Loucy (cell line): ENCODE measurements around the gene TASOR2.

Experiments used
- H2AFZ ChIP-seq: fragments of 200-600 bp; sonication (generic); 2 replicates; pipeline ENCODE4 v1.6.0; 2016; ENCODE audit warnings: antibody characterized with exemption, mild to moderate bottlenecking, low read length, moderate library complexity
- H3F3A ChIP-seq: fragments of 200-600 bp; 2 replicates; pipeline ENCODE4 v1.6.0; 2016; ENCODE audit warnings: antibody characterized with exemption, low read depth, mild to moderate bottlenecking
- H3K27me3 ChIP-seq: fragments of 200-600 bp; sonication (generic); 2 replicates; pipeline ENCODE4 v1.6.1; 2014; ENCODE audit warnings: low read length, mild to moderate bottlenecking; ENCODE audit not compliant: insufficient read depth, poor library complexity, severe bottlenecking
- H3K36me3 ChIP-seq: fragments of 200-600 bp; sonication (generic); 2 replicates; pipeline ENCODE4 v1.6.1; 2016; ENCODE audit warnings: low read length; ENCODE audit not compliant: insufficient read depth
- H3K4me1 ChIP-seq: fragments of 200-600 bp; sonication (generic); 2 replicates; pipeline ENCODE4 v1.5.1; 2014; ENCODE audit warnings: low read length, mild to moderate bottlenecking; ENCODE audit not compliant: insufficient read depth, poor library complexity, severe bottlenecking
- H3K4me2 ChIP-seq: fragments of 200-600 bp; sonication (generic); 2 replicates; pipeline ENCODE4 v1.6.0; 2014; ENCODE audit warnings: antibody characterized with exemption, low read length, low read depth, mild to moderate bottlenecking; ENCODE audit not compliant: poor library complexity, severe bottlenecking
- H3K4me3 ChIP-seq: fragments of 200-600 bp; sonication (generic); 2 replicates; pipeline ENCODE4 v1.5.1; 2014; ENCODE audit warnings: low read length, mild to moderate bottlenecking, mixed read lengths; ENCODE audit not compliant: poor library complexity, severe bottlenecking
- H3K79me2 ChIP-seq: fragments of 200-600 bp; sonication (generic); 2 replicates; pipeline ENCODE4 v1.6.1; 2014; ENCODE audit warnings: low read length; ENCODE audit not compliant: insufficient read depth
- H3K9ac ChIP-seq: fragments of 200-600 bp; sonication (generic); 2 replicates; pipeline ENCODE4 v1.6.0; 2014; ENCODE audit warnings: mild to moderate bottlenecking, low read depth, low read length, moderate library complexity; ENCODE audit not compliant: poor library complexity, severe bottlenecking
- H3K9me2 ChIP-seq: fragments of 200-600 bp; sonication (generic); replicated peaks from 2 replicates; pipeline ENCODE4 v1.6.1; 2016; ENCODE audit warnings: low read depth, low read length, mixed read lengths
- H3K9me3 ChIP-seq: fragments of 200-600 bp; sonication (generic); 2 replicates; pipeline ENCODE4 v1.6.1; 2014; ENCODE audit warnings: mild to moderate bottlenecking, antibody characterized with exemption, low read length, low read depth; ENCODE audit not compliant: insufficient read depth
- H4K20me1 ChIP-seq: fragments of 200-600 bp; sonication (generic); 2 replicates; pipeline ENCODE4 v1.6.0; 2014; ENCODE audit warnings: antibody characterized with exemption, low read length, mild to moderate bottlenecking; ENCODE audit not compliant: insufficient read depth, poor library complexity, severe bottlenecking
- EZH2phosphoT487 ChIP-seq: fragments of 200-600 bp; IDR thresholded peaks from 2 replicates; pipeline ENCODE4 v1.6.1; 2018; ENCODE audit warnings: antibody characterized with exemption, mild to moderate bottlenecking, moderate library complexity, borderline replicate concordance
- TF ChIP-seq, protein P1 (sequence below): fragments of 200-600 bp; sonication (generic); conservative IDR thresholded peaks from 2 replicates; pipeline ENCODE4 v1.5.1; 2014; ENCODE audit warnings: mild to moderate bottlenecking, antibody characterized with exemption, low read length

TASOR2 gene

DNA sequence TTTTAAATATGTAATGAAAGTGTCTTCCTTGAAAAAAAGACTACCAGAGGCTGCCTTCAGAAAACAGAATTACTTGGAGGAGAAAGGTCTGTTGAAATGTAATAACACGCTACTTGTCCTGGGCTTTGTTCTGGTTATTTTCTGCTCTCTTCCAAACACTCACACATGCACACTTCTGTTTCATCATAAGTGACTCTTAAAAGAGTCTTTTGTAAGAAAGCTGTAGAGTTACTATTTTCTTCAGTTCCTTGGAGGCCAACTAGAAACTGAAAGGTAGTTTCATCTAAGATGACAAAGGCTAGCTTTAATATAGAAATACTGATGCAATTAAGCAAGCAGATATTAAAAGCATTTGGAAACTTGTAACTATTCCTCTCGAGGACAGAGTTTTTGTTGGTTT is 39.1 kb downstream of the TASOR2 start:
- TF ChIP-seq, protein P1, sequence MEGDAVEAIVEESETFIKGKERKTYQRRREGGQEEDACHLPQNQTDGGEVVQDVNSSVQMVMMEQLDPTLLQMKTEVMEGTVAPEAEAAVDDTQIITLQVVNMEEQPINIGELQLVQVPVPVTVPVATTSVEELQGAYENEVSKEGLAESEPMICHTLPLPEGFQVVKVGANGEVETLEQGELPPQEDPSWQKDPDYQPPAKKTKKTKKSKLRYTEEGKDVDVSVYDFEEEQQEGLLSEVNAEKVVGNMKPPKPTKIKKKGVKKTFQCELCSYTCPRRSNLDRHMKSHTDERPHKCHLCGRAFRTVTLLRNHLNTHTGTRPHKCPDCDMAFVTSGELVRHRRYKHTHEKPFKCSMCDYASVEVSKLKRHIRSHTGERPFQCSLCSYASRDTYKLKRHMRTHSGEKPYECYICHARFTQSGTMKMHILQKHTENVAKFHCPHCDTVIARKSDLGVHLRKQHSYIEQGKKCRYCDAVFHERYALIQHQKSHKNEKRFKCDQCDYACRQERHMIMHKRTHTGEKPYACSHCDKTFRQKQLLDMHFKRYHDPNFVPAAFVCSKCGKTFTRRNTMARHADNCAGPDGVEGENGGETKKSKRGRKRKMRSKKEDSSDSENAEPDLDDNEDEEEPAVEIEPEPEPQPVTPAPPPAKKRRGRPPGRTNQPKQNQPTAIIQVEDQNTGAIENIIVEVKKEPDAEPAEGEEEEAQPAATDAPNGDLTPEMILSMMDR: no peak
- TF ChIP-seq EZH2phosphoT487: no peak
- H3K9me2 ChIP-seq: no peaks in the 10 kb centered on the region
- H2AFZ ChIP-seq: no peak overlapping the region
- no peaks in the 10 kb centered on the region for H4K20me1 ChIP-seq
- no peaks in the 10 kb centered on the region for H3K9me3 ChIP-seq
- no peak overlapping the region for H3K4me3 ChIP-seq
- H3K79me2 ChIP-seq: peaks cover 17% of the 10 kb centered on the region; the same call in 1 of the 2 replicates
- H3K9ac ChIP-seq: no peak overlapping the region
- peaks cover 65% of the 10 kb centered on the region for H3K36me3 ChIP-seq
- H3K4me1 ChIP-seq: no peaks in the 10 kb centered on the region
- H3F3A ChIP-seq: no peaks in the 10 kb centered on the region
- no peak overlapping the region for H3K4me2 ChIP-seq
- H3K27me3 ChIP-seq: no peaks in the 10 kb centered on the region

DNA sequence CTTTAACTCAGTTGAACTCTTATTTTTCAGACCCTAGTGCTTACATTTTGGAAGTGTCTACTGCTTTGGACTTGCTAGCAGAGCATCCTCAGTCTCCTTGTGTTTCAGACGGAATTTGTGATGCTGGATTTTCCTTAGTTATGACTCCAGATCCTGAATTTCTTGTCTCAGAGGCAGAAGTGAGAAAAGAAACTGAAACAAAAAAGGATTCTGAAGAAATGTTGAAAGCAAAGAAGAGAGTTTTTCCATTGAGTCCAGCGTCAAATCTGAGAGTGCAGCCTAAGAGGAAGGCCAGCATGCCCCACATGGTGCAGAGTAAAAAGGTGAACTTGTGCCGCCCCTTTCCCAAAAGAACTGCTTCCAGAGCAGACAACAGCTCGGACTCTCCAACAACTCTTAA is 46.1 kb downstream of the TASOR2 start:
- Histone ChIP-seq H3K79me2 (no peaks in the 10 kb centered on the region), H3K9me2 (no peaks in the 10 kb centered on the region), H3K9me3 (no peaks in the 10 kb centered on the region), H3K36me3 (peaks cover 82% of the 10 kb centered on the region), H4K20me1 (no peaks in the 10 kb centered on the region), H2AFZ (no peak overlapping the region), H3K27me3 (no peaks in the 10 kb centered on the region), H3F3A (no peaks in the 10 kb centered on the region), H3K9ac (no peak overlapping the region), H3K4me2 (no peak overlapping the region), H3K4me1 (no peaks in the 10 kb centered on the region), H3K4me3 (no peak overlapping the region)
- TF ChIP-seq EZH2phosphoT487: no peak
- TF ChIP-seq, protein P1: no peak

DNA sequence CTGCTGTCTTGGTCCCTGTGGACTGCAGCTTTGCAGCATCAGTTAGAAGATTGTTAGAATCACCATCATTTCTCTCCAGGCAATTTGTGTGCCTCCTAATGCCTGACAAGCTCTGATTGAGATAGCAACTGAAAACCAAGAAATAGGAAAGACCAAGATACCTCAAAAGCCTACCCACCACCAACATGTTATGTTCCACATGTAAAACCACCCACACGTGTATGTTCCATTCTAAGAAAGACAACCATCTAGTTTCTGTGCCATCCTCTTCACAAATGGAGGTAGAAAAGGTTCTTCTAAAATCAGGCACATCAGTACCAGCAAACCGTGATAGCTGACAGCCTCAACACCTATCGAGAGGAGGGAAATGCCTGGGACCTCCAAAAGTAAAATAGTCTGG is 46.9 kb downstream of the TASOR2 start:
- H3K9me3 ChIP-seq: no peaks in the 10 kb centered on the region
- no peaks in the 10 kb centered on the region for H3K27me3 ChIP-seq
- peaks cover 80% of the 10 kb centered on the region for H3K36me3 ChIP-seq
- no peaks in the 10 kb centered on the region for H3K79me2 ChIP-seq
- H3K9ac ChIP-seq: no peak overlapping the region
- H3K4me3 ChIP-seq: no peak overlapping the region
- H4K20me1 ChIP-seq: no peaks in the 10 kb centered on the region
- TF ChIP-seq, protein P1: no peak
- TF ChIP-seq EZH2phosphoT487: no peak
- H2AFZ ChIP-seq: no peak overlapping the region
- H3F3A ChIP-seq: no peaks in the 10 kb centered on the region
- no peaks in the 10 kb centered on the region for H3K9me2 ChIP-seq
- H3K4me1 ChIP-seq: no peaks in the 10 kb centered on the region
- no peak overlapping the region for H3K4me2 ChIP-seq
